Measurements from ENCODE around the gene GOLGA7B. TPM values are rescaled to one million over a fixed set of nuclear protein-coding genes. Genes with fewer than 3 reads are reported as not detected.

Gene GOLGA7B
- total and polyA plus RNA-seq, 9 of the 15 experiments (the other 6 are each of a cell fraction or from before 2014, with no cell fraction given): 0.03 to 0.07 (median 0.04) TPM; not detected in 3

DNA sequence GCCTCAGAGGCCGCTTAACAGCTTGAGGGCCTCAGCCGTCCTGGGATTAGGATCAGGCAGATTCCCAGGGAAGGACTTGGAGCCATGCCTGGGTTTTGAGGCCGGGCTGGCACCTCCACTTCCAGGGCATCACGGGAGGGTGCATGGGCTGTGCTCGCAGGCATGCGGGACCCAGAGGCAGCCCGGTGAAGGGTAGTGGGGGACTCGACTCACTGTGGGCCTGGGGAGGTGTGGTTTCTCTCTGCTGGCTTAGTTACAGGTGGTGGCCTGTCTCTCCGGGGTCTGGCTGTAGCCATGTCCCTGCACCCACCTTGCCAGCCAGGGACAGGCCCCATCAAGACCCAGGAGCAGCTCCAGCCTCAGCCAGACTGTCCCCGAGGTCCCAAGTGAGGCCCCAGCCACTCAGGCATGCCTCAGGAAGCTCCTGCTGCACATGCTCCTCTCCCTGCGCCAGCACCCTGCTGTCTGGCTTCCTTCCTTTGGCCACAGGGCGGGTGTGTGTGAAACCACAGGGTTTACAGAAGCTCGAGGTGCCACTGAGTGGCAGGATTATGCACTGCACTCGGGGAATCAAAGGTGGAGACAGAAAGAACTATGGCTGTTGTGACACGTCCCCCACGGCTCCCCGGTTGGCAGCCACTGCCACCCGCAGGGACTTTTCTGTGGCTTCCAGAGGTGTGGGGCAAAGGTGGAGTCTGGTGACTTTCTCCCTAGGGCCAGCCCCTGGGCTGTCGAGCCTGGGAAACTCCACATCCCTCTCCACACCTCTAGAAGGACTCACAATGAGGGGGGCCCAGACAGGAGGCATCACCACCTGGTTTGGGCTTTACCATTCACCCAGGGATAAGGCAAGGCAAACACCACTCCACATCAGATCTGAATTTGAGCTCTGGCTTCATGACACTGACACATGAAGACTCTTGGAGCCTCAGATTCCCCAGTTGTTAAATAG lies 19.7 kb downstream of the GOLGA7B start (continued):
- TF ChIP-seq, protein P1, sequence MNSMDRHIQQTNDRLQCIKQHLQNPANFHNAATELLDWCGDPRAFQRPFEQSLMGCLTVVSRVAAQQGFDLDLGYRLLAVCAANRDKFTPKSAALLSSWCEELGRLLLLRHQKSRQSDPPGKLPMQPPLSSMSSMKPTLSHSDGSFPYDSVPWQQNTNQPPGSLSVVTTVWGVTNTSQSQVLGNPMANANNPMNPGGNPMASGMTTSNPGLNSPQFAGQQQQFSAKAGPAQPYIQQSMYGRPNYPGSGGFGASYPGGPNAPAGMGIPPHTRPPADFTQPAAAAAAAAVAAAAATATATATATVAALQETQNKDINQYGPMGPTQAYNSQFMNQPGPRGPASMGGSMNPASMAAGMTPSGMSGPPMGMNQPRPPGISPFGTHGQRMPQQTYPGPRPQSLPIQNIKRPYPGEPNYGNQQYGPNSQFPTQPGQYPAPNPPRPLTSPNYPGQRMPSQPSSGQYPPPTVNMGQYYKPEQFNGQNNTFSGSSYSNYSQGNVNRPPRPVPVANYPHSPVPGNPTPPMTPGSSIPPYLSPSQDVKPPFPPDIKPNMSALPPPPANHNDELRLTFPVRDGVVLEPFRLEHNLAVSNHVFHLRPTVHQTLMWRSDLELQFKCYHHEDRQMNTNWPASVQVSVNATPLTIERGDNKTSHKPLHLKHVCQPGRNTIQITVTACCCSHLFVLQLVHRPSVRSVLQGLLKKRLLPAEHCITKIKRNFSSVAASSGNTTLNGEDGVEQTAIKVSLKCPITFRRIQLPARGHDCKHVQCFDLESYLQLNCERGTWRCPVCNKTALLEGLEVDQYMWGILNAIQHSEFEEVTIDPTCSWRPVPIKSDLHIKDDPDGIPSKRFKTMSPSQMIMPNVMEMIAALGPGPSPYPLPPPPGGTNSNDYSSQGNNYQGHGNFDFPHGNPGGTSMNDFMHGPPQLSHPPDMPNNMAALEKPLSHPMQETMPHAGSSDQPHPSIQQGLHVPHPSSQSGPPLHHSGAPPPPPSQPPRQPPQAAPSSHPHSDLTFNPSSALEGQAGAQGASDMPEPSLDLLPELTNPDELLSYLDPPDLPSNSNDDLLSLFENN (IDR thresholded peaks at IDR 0.05; ENCODE audit: low read depth in 2 of 2, low read length in 2 of 2): no peak
- TF ChIP-seq, protein P2, sequence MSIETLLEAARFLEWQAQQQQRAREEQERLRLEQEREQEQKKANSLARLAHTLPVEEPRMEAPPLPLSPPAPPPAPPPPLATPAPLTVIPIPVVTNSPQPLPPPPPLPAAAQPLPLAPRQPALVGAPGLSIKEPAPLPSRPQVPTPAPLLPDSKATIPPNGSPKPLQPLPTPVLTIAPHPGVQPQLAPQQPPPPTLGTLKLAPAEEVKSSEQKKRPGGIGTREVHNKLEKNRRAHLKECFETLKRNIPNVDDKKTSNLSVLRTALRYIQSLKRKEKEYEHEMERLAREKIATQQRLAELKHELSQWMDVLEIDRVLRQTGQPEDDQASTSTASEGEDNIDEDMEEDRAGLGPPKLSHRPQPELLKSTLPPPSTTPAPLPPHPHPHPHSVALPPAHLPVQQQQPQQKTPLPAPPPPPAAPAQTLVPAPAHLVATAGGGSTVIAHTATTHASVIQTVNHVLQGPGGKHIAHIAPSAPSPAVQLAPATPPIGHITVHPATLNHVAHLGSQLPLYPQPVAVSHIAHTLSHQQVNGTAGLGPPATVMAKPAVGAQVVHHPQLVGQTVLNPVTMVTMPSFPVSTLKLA (conservative IDR thresholded peaks at IDR 0.05): 0 out of 4 replicates have a peak, but pooled peaks of 1 of the 2 experiments have one; percentile 13
- TF ChIP-seq, protein P3, sequence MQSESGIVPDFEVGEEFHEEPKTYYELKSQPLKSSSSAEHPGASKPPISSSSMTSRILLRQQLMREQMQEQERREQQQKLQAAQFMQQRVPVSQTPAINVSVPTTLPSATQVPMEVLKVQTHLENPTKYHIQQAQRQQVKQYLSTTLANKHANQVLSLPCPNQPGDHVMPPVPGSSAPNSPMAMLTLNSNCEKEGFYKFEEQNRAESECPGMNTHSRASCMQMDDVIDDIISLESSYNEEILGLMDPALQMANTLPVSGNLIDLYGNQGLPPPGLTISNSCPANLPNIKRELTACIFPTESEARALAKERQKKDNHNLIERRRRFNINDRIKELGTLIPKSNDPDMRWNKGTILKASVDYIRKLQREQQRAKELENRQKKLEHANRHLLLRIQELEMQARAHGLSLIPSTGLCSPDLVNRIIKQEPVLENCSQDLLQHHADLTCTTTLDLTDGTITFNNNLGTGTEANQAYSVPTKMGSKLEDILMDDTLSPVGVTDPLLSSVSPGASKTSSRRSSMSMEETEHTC (IDR thresholded peaks at IDR 0.05): no peak
- TF ChIP-seq, protein P4, sequence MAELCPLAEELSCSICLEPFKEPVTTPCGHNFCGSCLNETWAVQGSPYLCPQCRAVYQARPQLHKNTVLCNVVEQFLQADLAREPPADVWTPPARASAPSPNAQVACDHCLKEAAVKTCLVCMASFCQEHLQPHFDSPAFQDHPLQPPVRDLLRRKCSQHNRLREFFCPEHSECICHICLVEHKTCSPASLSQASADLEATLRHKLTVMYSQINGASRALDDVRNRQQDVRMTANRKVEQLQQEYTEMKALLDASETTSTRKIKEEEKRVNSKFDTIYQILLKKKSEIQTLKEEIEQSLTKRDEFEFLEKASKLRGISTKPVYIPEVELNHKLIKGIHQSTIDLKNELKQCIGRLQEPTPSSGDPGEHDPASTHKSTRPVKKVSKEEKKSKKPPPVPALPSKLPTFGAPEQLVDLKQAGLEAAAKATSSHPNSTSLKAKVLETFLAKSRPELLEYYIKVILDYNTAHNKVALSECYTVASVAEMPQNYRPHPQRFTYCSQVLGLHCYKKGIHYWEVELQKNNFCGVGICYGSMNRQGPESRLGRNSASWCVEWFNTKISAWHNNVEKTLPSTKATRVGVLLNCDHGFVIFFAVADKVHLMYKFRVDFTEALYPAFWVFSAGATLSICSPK (IDR thresholded peaks at IDR 0.05; ENCODE audit: borderline replicate concordance): no peak
- no peak for TF ChIP-seq MXI1 (IDR thresholded peaks at IDR 0.05; ENCODE audit: low read depth, low read length)
- TF ChIP-seq, protein P5, sequence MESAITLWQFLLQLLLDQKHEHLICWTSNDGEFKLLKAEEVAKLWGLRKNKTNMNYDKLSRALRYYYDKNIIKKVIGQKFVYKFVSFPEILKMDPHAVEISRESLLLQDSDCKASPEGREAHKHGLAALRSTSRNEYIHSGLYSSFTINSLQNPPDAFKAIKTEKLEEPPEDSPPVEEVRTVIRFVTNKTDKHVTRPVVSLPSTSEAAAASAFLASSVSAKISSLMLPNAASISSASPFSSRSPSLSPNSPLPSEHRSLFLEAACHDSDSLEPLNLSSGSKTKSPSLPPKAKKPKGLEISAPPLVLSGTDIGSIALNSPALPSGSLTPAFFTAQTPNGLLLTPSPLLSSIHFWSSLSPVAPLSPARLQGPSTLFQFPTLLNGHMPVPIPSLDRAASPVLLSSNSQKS (CRISPR knock-in tag; IDR thresholded peaks at IDR 0.05): no peak

Data from K562 (cell line).